Thoracic aorta (tissue), 2 donors: ENCODE measurements around the gene VEZT. TPM values are rescaled to one million over a fixed set of nuclear protein-coding genes. Genes with fewer than 3 reads are reported as not detected.
A peak's percentile ranks its signal among the peaks of the same experiment; 100 is the strongest.

ENCODE experiments used
- ATAC-seq: fragments of 150-250 bp; one replicate; pipeline ENCODE4 v1.8.0; 2017; ENCODE audit warnings: low read depth; ENCODE audit not compliant: insufficient number of reproducible peaks, low FRiP score
- DNase-seq: peaks from one replicate; pipeline ENCODE4 v3.0.0-alpha.2; 2020; ENCODE audit warnings: low spot score
- H3K27ac ChIP-seq, 2 donors: fragments of 200-600 bp; sonication (generic); 1 replicate in 1 of 2; 2 replicates in 1 of 2; pipeline ENCODE4 v1.5.1; 2016; ENCODE audit warnings: mild to moderate bottlenecking in 2 of 2, moderate library complexity in 2 of 2
- H3K27me3 ChIP-seq: fragments of 200-600 bp; sonication (generic); replicated peaks from 2 replicates; pipeline ENCODE4 v1.6.0; 2016; ENCODE audit warnings: mild to moderate bottlenecking; ENCODE audit not compliant: insufficient read depth
- H3K36me3 ChIP-seq: fragments of 200-600 bp; sonication (generic); one replicate; pipeline ENCODE4 v1.5.1; 2016
- H3K4me1 ChIP-seq, 2 donors: fragments of 200-600 bp; sonication (generic); 1 replicate in 1 of 2; 2 replicates in 1 of 2; pipeline versions ENCODE4 v1.5.1 to v1.6.0; 2016; ENCODE audit warnings: low read depth in 2 of 2, mild to moderate bottlenecking in 1 of 2; ENCODE audit not compliant: control insufficient read depth in 1 of 2
- H3K4me3 ChIP-seq: fragments of 200-600 bp; sonication (generic); 2 replicates; pipeline ENCODE4 v1.5.1; 2016; ENCODE audit warnings: mild to moderate bottlenecking
- H3K9me3 ChIP-seq: fragments of 200-600 bp; sonication (generic); 2 replicates; pipeline ENCODE4 v1.5.1; 2016
- CTCF ChIP-seq: fragments of 200-600 bp; sonication (generic); IDR thresholded peaks from one replicate; pipeline ENCODE4 v1.5.1; 2019; ENCODE audit warnings: antibody characterized with exemption
- total RNA-seq, 2 donors: library from RNA; depleted of rRNA; stranded (reverse); fragments of >200 nt; gene quantifications; one replicate each; pipeline versions ENCODE4 v1.1.0 to v1.2.3, GENCODE V29; 2016

Gene VEZT
- total RNA-seq, 2 donors from 2014 or later, result 58.3 to 149 TPM

- Histone ChIP-seq H3K27ac (peak overlapping the region; percentile 47 to 58), H3K27me3 (no peaks in the 10 kb centered on the region), H3K36me3 (no peaks in the 10 kb centered on the region), H3K4me1 (peaks cover 0 to 16% of the 10 kb centered on the region in 2 donors), H3K9me3 (no peaks in the 10 kb centered on the region), H3K4me3 (peak overlapping the region; percentile 42)
- no peak for TF ChIP-seq CTCF
- DNase-seq, result no peak
- ATAC-seq, result no peak
Measured at GRCh38 chr12:95335948-95336347, 118.3 kb downstream of the VEZT start.

GRCh38 chr12:95336387-95337067 lies 118.9 kb downstream of the VEZT start:
- H3K27ac ChIP-seq, result peak overlapping the region; percentile 47 to 58
- ATAC-seq (peak; percentile 88), DNase-seq (peak; percentile 12)
- H3K9me3 ChIP-seq, result no peaks in the 10 kb centered on the region
- TF ChIP-seq CTCF, result peak; percentile 79
- H3K4me3 ChIP-seq, result peak overlapping the region; percentile 42
- H3K36me3 ChIP-seq, result no peaks in the 10 kb centered on the region
- H3K4me1 ChIP-seq, result peaks cover 0 to 16% of the 10 kb centered on the region in 2 donors
- H3K27me3 ChIP-seq, result no peaks in the 10 kb centered on the region

GRCh38 chr12:95337146-95337545 lies 119.5 kb downstream of the VEZT start:
- no peaks in the 10 kb centered on the region for H3K36me3 ChIP-seq
- H3K27me3 ChIP-seq, result no peaks in the 10 kb centered on the region
- no peak for DNase-seq
- no peak overlapping the region for H3K27ac ChIP-seq
- peaks cover 0 to 16% of the 10 kb centered on the region in 2 donors for H3K4me1 ChIP-seq
- ATAC-seq, result no peak
- no peak for TF ChIP-seq CTCF
- no peaks in the 10 kb centered on the region for H3K9me3 ChIP-seq
- H3K4me3 ChIP-seq, result no peak overlapping the region

GRCh38 chr12:95339086-95339788 lies 121.6 kb downstream of the VEZT start:
- DNase-seq (no peak), ATAC-seq (no peak)
- no peaks in the 10 kb centered on the region for H3K9me3 ChIP-seq
- peaks cover 0 to 16% of the 10 kb centered on the region in 2 donors for H3K4me1 ChIP-seq
- H3K27me3 ChIP-seq, result no peaks in the 10 kb centered on the region
- TF ChIP-seq CTCF, result no peak
- H3K36me3 ChIP-seq, result no peaks in the 10 kb centered on the region
- H3K27ac ChIP-seq, result no peak overlapping the region
- no peak overlapping the region for H3K4me3 ChIP-seq

GRCh38 chr12:95342008-95342407 lies 124.4 kb downstream of the VEZT start:
- no peaks in the 10 kb centered on the region for H3K9me3 ChIP-seq
- ATAC-seq, result no peak
- no peak overlapping the region for H3K4me3 ChIP-seq
- H3K4me1 ChIP-seq, result peaks cover 0 to 2% of the 10 kb centered on the region in 2 donors
- no peak for TF ChIP-seq CTCF
- H3K36me3 ChIP-seq, result no peaks in the 10 kb centered on the region
- no peak overlapping the region for H3K27ac ChIP-seq
- H3K27me3 ChIP-seq, result no peaks in the 10 kb centered on the region
- DNase-seq, result no peak
